Vagina (tissue), 2 donors: ENCODE measurements around the gene NTN4. TPM values are rescaled to one million over a fixed set of nuclear protein-coding genes. Genes with fewer than 3 reads are reported as not detected.

ENCODE experiments used
- DNase-seq, 2 donors: peaks; one replicate each; pipeline ENCODE4 v3.0.0-alpha.2; 2017; ENCODE audit errors: extremely low spot score in 2 of 2
- H3K27ac ChIP-seq: fragments of 200-600 bp; sonication (generic); one replicate; pipeline ENCODE4 v1.5.1; 2019
- H3K27me3 ChIP-seq: fragments of 200-600 bp; sonication (generic); one replicate; pipeline ENCODE4 v1.5.1; 2019
- H3K36me3 ChIP-seq, 2 donors: fragments of 200-600 bp; sonication (generic); one replicate each; pipeline ENCODE4 v1.5.1; 2017 to 2019
- H3K4me1 ChIP-seq: fragments of 200-600 bp; sonication (generic); one replicate; pipeline ENCODE4 v1.5.1; 2019
- H3K4me3 ChIP-seq, 2 donors: fragments of 200-600 bp; sonication (generic); 1 replicate in 1 of 2; 2 replicates in 1 of 2; pipeline ENCODE4 v1.5.1; 2016 to 2019
- H3K9me3 ChIP-seq: fragments of 200-600 bp; sonication (generic); one replicate; pipeline ENCODE4 v1.5.1; 2019
- POLR2A ChIP-seq, 2 donors: fragments of 450-650 bp; IDR thresholded peaks; one replicate each; pipeline ENCODE4 v1.6.1; 2017; ENCODE audit warnings: antibody characterized with exemption in 2 of 2, mild to moderate bottlenecking in 2 of 2, moderate library complexity in 2 of 2
- POLR2AphosphoS5 ChIP-seq, 2 donors: sonication (generic); formaldehyde crosslinking; IDR thresholded peaks; one replicate each; pipeline ENCODE4 v1.9.0; 2017; ENCODE audit warnings: antibody characterized with exemption in 2 of 2, mild to moderate bottlenecking in 2 of 2, low read depth in 1 of 2; ENCODE audit not compliant: insufficient read depth in 1 of 2
- intact Hi-C: fragments of 100-400 bp; cut with DNase I; formaldehyde crosslinking; loops from one replicate; pipeline ENCODE4 v1.15.1; 2023
- total RNA-seq: library from RNA; depleted of rRNA; stranded (reverse); fragments of >200 nt; gene quantifications from one replicate; pipeline ENCODE4 v1.2.3, GENCODE V29; 2016
- TF ChIP-seq, protein P1 (sequence below), 3 experiments: fragments of 450-650 bp in 2 of 3; fragments of 200-600 bp in 1 of 3; sonication (generic) in 1 of 3; IDR thresholded peaks; one replicate each; pipeline ENCODE4 v1.5.1; 2017 to 2019; ENCODE audit warnings: antibody characterized with exemption in 3 of 3, mild to moderate bottlenecking in 2 of 3, moderate library complexity in 2 of 3

Gene NTN4
- total RNA-seq, 1 donor from 2014 or later: 21.9 TPM

DNA sequence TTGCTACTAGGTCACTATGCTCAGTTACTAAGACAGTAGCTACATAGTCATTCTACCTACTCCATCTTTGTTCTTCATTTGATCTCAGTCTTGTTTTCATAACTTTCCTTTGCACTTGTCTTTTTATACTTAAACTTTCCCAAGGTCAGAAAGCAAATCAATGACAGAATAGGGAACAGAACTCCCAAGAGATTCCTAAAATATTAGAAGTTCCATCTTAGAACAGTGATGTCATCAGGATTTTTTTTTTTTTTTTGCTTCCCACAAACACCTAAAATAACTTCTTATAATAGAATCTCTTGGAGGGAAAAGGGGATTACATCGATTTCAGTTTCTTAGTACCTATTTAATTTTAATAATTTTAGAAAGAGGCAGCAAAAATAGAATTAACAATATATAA, 65.8 kb downstream of the NTN4 start:
- no peaks in the 10 kb centered on the region for H3K27me3 ChIP-seq
- no peaks in the 10 kb centered on the region for H3K36me3 ChIP-seq
- intact Hi-C loops: no loop called here
- no peak for DNase-seq
- TF ChIP-seq POLR2A (IDR thresholded peaks at IDR 0.05): no peak
- TF ChIP-seq, protein P1, sequence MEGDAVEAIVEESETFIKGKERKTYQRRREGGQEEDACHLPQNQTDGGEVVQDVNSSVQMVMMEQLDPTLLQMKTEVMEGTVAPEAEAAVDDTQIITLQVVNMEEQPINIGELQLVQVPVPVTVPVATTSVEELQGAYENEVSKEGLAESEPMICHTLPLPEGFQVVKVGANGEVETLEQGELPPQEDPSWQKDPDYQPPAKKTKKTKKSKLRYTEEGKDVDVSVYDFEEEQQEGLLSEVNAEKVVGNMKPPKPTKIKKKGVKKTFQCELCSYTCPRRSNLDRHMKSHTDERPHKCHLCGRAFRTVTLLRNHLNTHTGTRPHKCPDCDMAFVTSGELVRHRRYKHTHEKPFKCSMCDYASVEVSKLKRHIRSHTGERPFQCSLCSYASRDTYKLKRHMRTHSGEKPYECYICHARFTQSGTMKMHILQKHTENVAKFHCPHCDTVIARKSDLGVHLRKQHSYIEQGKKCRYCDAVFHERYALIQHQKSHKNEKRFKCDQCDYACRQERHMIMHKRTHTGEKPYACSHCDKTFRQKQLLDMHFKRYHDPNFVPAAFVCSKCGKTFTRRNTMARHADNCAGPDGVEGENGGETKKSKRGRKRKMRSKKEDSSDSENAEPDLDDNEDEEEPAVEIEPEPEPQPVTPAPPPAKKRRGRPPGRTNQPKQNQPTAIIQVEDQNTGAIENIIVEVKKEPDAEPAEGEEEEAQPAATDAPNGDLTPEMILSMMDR (IDR thresholded peaks at IDR 0.05): no peak
- TF ChIP-seq POLR2AphosphoS5 (IDR thresholded peaks at IDR 0.05; ENCODE audit: insufficient read depth in 1 of 2, low read depth in 1 of 2): no peak
- no peak overlapping the region for H3K27ac ChIP-seq
- H3K9me3 ChIP-seq: no peaks in the 10 kb centered on the region
- peaks cover 12% of the 10 kb centered on the region for H3K4me1 ChIP-seq
- no peak overlapping the region for H3K4me3 ChIP-seq

DNA sequence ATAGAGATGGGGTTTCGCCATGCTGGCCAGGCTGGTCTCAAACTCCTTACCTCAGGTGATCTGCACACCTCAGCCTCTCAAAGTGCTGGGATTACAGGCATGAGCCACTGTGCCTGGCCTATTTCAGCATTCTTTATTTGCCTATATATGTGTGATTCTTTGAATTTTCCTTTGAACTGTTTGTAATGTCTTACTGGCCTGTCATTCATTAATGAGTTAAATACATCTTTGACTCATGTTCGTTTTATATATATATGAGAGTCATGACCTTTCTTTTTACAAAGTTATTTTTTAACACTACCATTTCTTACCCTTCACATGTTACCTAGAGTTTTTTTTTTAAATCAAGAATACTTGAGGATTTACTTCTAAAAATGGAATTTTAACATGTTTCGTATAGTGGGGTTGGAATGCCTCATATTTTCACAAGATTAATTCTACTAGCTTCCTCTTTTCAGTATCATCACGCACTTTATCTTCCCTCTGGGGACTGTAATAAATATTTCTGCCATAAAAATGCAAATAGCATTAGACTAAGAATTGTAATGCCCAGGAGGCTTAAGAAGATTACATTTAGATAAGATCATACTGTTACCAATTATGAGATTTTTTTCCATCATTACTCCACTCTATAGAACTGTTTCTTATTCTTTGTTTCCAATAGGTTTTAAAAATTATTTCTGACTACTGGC, 66.7 kb downstream of the NTN4 start:
- Histone ChIP-seq H3K9me3 (no peaks in the 10 kb centered on the region), H3K36me3 (no peaks in the 10 kb centered on the region), H3K4me3 (no peak overlapping the region), H3K4me1 (peaks cover 12% of the 10 kb centered on the region), H3K27me3 (no peaks in the 10 kb centered on the region), H3K27ac (no peak overlapping the region)
- TF ChIP-seq, protein P1 (IDR thresholded peaks at IDR 0.05): no peak
- TF ChIP-seq POLR2A (IDR thresholded peaks at IDR 0.05) (no peak), POLR2AphosphoS5 (IDR thresholded peaks at IDR 0.05; ENCODE audit: insufficient read depth in 1 of 2, low read depth in 1 of 2) (no peak)
- intact Hi-C loops: no loop called here
- DNase-seq: no peak

DNA sequence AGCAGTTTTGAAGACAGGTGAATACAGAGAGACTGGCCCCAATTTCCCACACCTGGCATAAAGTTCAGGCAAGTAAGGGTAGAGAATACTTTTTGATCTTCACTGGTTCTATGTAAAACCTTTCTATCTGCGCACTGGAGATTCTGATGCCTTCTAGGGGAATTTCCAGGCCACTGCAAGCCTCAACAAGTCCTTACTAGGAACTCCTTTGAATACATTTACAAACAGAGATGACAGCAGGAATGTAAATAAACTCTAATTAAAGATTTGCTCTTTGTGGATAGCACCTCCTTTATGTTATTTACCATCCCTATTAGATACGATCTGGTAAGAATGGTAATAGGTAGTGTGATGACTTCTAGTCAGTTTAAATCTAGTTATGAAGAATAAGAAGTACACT, 69.2 kb downstream of the NTN4 start:
- H3K36me3 ChIP-seq: no peaks in the 10 kb centered on the region
- intact Hi-C loops: no loop called here
- H3K27ac ChIP-seq: no peak overlapping the region
- DNase-seq: no peak
- no peak overlapping the region for H3K4me3 ChIP-seq
- no peaks in the 10 kb centered on the region for H3K9me3 ChIP-seq
- TF ChIP-seq POLR2AphosphoS5 (IDR thresholded peaks at IDR 0.05; ENCODE audit: insufficient read depth in 1 of 2, low read depth in 1 of 2) (no peak), POLR2A (IDR thresholded peaks at IDR 0.05) (no peak)
- TF ChIP-seq, protein P1 (IDR thresholded peaks at IDR 0.05): no peak
- no peaks in the 10 kb centered on the region for H3K27me3 ChIP-seq
- peaks cover 19% of the 10 kb centered on the region for H3K4me1 ChIP-seq

DNA sequence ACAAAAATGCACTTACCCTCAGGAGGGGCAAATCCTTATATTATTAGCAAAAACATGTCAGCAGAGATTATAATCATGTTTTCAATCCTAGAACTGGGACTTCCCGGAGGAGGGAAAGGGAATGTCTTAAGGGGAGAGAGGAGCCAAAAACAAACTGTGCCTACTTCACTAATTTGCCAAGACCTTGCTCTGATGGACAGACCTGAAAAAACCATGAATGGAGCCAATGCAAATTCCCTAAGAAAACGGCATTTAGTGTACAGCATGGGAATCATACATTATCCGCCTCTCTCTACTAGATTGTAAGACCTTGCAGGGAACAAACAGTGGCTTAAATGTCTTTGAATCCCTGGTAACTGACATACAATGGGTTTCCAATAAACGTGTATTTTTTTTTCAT, 70.4 kb downstream of the NTN4 start:
- Histone ChIP-seq H3K27me3 (no peaks in the 10 kb centered on the region), H3K9me3 (no peaks in the 10 kb centered on the region), H3K4me3 (no peak overlapping the region), H3K36me3 (no peaks in the 10 kb centered on the region), H3K27ac (no peak overlapping the region), H3K4me1 (peaks cover 19% of the 10 kb centered on the region)
- intact Hi-C loops: no loop called here
- TF ChIP-seq POLR2A (IDR thresholded peaks at IDR 0.05) (no peak), POLR2AphosphoS5 (IDR thresholded peaks at IDR 0.05; ENCODE audit: insufficient read depth in 1 of 2, low read depth in 1 of 2) (no peak)
- TF ChIP-seq, protein P1 (IDR thresholded peaks at IDR 0.05): no peak
- no peak for DNase-seq

DNA sequence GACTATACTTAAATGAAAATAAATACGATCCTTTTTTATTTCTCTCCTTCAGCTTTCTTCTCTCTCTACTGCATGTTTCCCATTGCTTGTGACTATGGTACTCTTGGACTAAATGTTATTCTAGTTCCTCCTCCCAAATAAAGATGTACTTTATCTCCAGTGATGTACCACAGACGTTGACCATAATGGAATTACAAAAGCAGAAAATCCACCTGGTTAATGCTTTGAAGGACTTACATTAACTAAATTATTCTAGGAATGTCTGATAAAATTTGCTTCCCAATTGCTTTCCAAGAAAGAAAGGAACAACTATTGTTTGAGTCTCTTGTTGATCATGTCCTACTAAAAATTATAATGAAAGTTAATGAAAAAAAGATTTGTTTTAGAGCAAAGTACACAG, 71.8 kb downstream of the NTN4 start:
- Histone ChIP-seq H3K9me3 (no peaks in the 10 kb centered on the region), H3K4me1 (peaks cover 19% of the 10 kb centered on the region), H3K27ac (no peak overlapping the region), H3K4me3 (no peak overlapping the region), H3K36me3 (no peaks in the 10 kb centered on the region), H3K27me3 (no peaks in the 10 kb centered on the region)
- DNase-seq: no peak
- TF ChIP-seq POLR2AphosphoS5 (IDR thresholded peaks at IDR 0.05; ENCODE audit: insufficient read depth in 1 of 2, low read depth in 1 of 2): no peak
- TF ChIP-seq, protein P1 (IDR thresholded peaks at IDR 0.05): no peak
- TF ChIP-seq POLR2A (IDR thresholded peaks at IDR 0.05): no peak
- intact Hi-C loops: no loop called here
